CD14-positive monocyte (primary cell): ENCODE results near the gene NCKAP1. TPM values are rescaled to one million over a fixed set of nuclear protein-coding genes. Genes with fewer than 3 reads are reported as not detected.
A peak's percentile ranks its signal among the peaks of the same experiment; 100 is the strongest.
"Not testable (repeated sequence)": the region's sequence is repeated elsewhere in the genome, so short reads cannot be mapped to it uniquely, and the experiment has no call there.

Experiments
- DNase-seq, 3 donors: peaks; one replicate each; pipeline ENCODE4 v3.0.0-alpha.2; 2011 to 2022
- H2AFZ ChIP-seq: 2 replicates; pipeline ENCODE4 v1.6.0; 2012; ENCODE audit warnings: mild to moderate bottlenecking, low read depth, low read length, inconsistent platforms; ENCODE audit not compliant: insufficient read depth, poor library complexity, severe bottlenecking
- H3K27ac ChIP-seq, 2 donors: 1 replicate in 1 of 2; 2 replicates in 1 of 2; pipeline ENCODE4 v1.5.1; 2012 to 2013; ENCODE audit warnings: low read length in 2 of 2, control low read depth in 1 of 2, inconsistent platforms in 1 of 2, low read depth in 1 of 2, mild to moderate bottlenecking in 1 of 2
- H3K27me3 ChIP-seq, 2 donors: one replicate each; pipeline versions ENCODE4 v1.6.0 to v1.6.1; 2011 to 2013; ENCODE audit warnings: low read length in 2 of 2; ENCODE audit not compliant: control insufficient read depth in 2 of 2, insufficient read depth in 2 of 2
- H3K36me3 ChIP-seq, 2 donors: replicated peaks in 1 of 2; 1 replicate in 1 of 2; 2 replicates in 1 of 2; pipeline versions ENCODE4 v1.5.1 to v1.6.1; 2012 to 2013; ENCODE audit warnings: low read length in 2 of 2, control low read depth in 1 of 2, inconsistent platforms in 1 of 2, mild to moderate bottlenecking in 1 of 2; ENCODE audit not compliant: insufficient read depth in 2 of 2, control insufficient read depth in 1 of 2
- H3K4me1 ChIP-seq, 2 donors: 1 replicate in 1 of 2; 2 replicates in 1 of 2; pipeline versions ENCODE4 v1.5.1 to v1.6.1; 2012 to 2013; ENCODE audit warnings: low read length in 2 of 2, control low read depth in 1 of 2, inconsistent platforms in 1 of 2, mild to moderate bottlenecking in 1 of 2, moderate library complexity in 1 of 2; ENCODE audit not compliant: insufficient read depth in 2 of 2, control insufficient read depth in 1 of 2
- H3K4me2 ChIP-seq: replicated peaks from 2 replicates; pipeline ENCODE3; 2012; ENCODE audit warnings: low read length, moderate library complexity, mild to moderate bottlenecking; ENCODE audit not compliant: poor library complexity, severe bottlenecking; ENCODE audit errors: extremely low read depth
- H3K4me3 ChIP-seq, 3 experiments: fragments of 200-600 bp in 1 of 3; sonication (generic) in 1 of 3; replicated peaks in 1 of 3; 1 replicate in 2 of 3; 2 replicates in 1 of 3; pipeline ENCODE4 v1.5.1; 2011 to 2013; ENCODE audit warnings: low read length in 3 of 3, mild to moderate bottlenecking in 3 of 3, control low read depth in 2 of 3, low read depth in 2 of 3, inconsistent platforms in 1 of 3, moderate library complexity in 1 of 3
- H3K79me2 ChIP-seq: 2 replicates; pipeline ENCODE4 v1.6.0; 2012; ENCODE audit warnings: mild to moderate bottlenecking, control low read depth, inconsistent platforms, low read length, moderate library complexity; ENCODE audit not compliant: insufficient read depth
- H3K9ac ChIP-seq: 2 replicates; pipeline ENCODE4 v1.6.0; 2017; ENCODE audit warnings: low read length, mild to moderate bottlenecking; ENCODE audit not compliant: insufficient read depth, poor library complexity, severe bottlenecking
- H3K9me3 ChIP-seq, 2 donors: replicated peaks in 1 of 2; 1 replicate in 1 of 2; 2 replicates in 1 of 2; pipeline versions ENCODE4 v1.5.1 to v1.6.1; 2012 to 2013; ENCODE audit warnings: low read length in 2 of 2, control low read depth in 1 of 2; ENCODE audit not compliant: control insufficient read depth in 1 of 2, insufficient read depth in 1 of 2
- H4K20me1 ChIP-seq: 2 replicates; pipeline ENCODE4 v1.6.0; 2012; ENCODE audit warnings: mild to moderate bottlenecking, low read length, control low read depth, moderate library complexity; ENCODE audit not compliant: insufficient read depth
- H3K27ac Mint-ChIP-seq, 7 donors: one replicate each; pipeline ENCODE4 v1.8.0; 2020; ENCODE audit warnings: mild to moderate bottlenecking in 7 of 7, mixed read lengths in 7 of 7, moderate library complexity in 6 of 7, inconsistent platforms in 2 of 7
- H3K27me3 Mint-ChIP-seq, 3 donors: one replicate each; pipeline ENCODE4 v1.8.0; 2021 to 2022; ENCODE audit warnings: low read depth in 3 of 3, mild to moderate bottlenecking in 3 of 3, mixed read lengths in 3 of 3, moderate library complexity in 3 of 3, inconsistent platforms in 1 of 3
- H3K36me3 Mint-ChIP-seq, 2 donors: one replicate each; pipeline ENCODE4 v1.8.0; 2020; ENCODE audit warnings: mixed read lengths in 2 of 2, inconsistent platforms in 1 of 2, mild to moderate bottlenecking in 1 of 2
- H3K4me1 Mint-ChIP-seq: one replicate; pipeline ENCODE4 v1.8.0; 2020; ENCODE audit warnings: mild to moderate bottlenecking, mixed read lengths
- H3K4me3 Mint-ChIP-seq, 2 donors: one replicate each; pipeline ENCODE4 v1.8.0; 2020; ENCODE audit warnings: mild to moderate bottlenecking in 2 of 2, mixed read lengths in 2 of 2, moderate library complexity in 1 of 2
- H3K9me3 Mint-ChIP-seq, 7 donors: one replicate each; pipeline ENCODE4 v1.8.0; 2020 to 2022; ENCODE audit warnings: mixed read lengths in 7 of 7, mild to moderate bottlenecking in 6 of 7, moderate library complexity in 6 of 7, inconsistent platforms in 2 of 7
- WGBS: methylation state at CpG from one replicate; pipeline ENCODE4 v1.1.5; 2013; ENCODE audit warnings: missing lambda C conversion rate; ENCODE audit not compliant: insufficient coverage; 5-methylcytosine and 5-hydroxymethylcytosine counted together
- intact Hi-C, 2 donors: fragments of 100-400 bp; cut with micrococcal nuclease; formaldehyde crosslinking; loops; one replicate each; pipeline versions ENCODE4 v1.15.0 to v1.15.1; 2023
- polyA plus RNA-seq, 3 donors: library from polyadenylated mRNA; depleted of rRNA in 1 of 3; unstranded in 2 of 3; stranded (reverse) in 1 of 3; fragments of 300-500 nt in 2 of 3; fragments of >200 nt in 1 of 3; fragmentation: Illumina TruSeq in 2 of 3; gene quantifications; 1 replicate in 2 of 3; 2 replicates in 1 of 3; pipeline ENCODE4 v1.2.3, GENCODE V29; 2012 to 2021
- TF ChIP-seq, protein P1 (sequence below): fragments of 200-600 bp; IDR thresholded peaks from one replicate; pipeline ENCODE4 v1.8.0; 2022; ENCODE audit warnings: antibody characterized with exemption, mild to moderate bottlenecking

The NCKAP1 gene
- polyA plus RNA-seq, 3 donors, result 0.01 TPM; not detected in 2

- peaks cover 6 to 38% (median 23%) of the 10 kb centered on the region in 7 donors for H3K9me3 Mint-ChIP-seq
- H3K36me3 ChIP-seq, DNase-seq, H4K20me1 ChIP-seq, H3K4me1 ChIP-seq, H3K36me3 Mint-ChIP-seq, H2AFZ ChIP-seq, H3K79me2 ChIP-seq, H3K27ac Mint-ChIP-seq, H3K9ac ChIP-seq, H3K4me1 Mint-ChIP-seq, H3K4me2 ChIP-seq, H3K4me3 ChIP-seq, H3K27ac ChIP-seq, intact Hi-C loops: not testable (repeated sequence)
- peak overlapping the region in 1 of 2 donors; percentile 63 for H3K4me3 Mint-ChIP-seq
- peaks cover 21 to 47% of the 10 kb centered on the region in 2 donors for H3K9me3 ChIP-seq
- peaks cover 86 to 97% of the 10 kb centered on the region in 2 donors for H3K27me3 ChIP-seq
- whole genome bisulfite sequencing, result 91% methylated on average over 2 of the region's 8 CpGs
- H3K27me3 Mint-ChIP-seq, result peaks cover 6 to 45% (median 30%) of the 10 kb centered on the region in 3 donors
Observed at GRCh38 chr2:183043580-183043979, 5.3 kb upstream of the NCKAP1 start.

DNA sequence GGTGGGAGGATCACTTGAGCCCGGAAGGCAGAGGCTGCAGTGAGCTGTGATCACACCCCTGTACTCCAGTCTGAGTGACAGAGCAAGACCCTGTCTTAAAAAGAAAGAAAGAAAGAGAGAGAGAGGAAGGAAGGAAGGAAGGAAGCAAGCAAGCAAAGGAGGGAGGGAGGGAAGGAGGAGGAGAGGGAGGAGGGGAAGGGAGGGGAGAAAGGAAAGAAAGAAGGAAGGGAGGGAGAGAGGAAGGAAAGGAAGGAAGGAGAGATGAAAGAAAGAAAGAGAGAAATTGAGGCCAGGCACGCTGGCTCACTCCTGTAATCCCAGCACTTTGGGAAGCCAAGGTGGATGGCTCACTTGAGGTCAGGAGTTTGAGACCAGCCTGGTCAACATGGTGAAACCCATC, 2.3 kb upstream of the NCKAP1 start:
- H3K4me3 Mint-ChIP-seq, result peak overlapping the region in 1 of 2 donors; percentile 64
- Histone ChIP-seq H2AFZ (no peak overlapping the region), H3K4me2 (no peak overlapping the region), H3K36me3 (no peaks in the 10 kb centered on the region), H3K9me3 (peaks cover 0 to 33% of the 10 kb centered on the region in 2 donors), H3K79me2 (no peaks in the 10 kb centered on the region), H3K27ac (no peak overlapping the region), H3K27me3 (peaks cover 81 to 89% of the 10 kb centered on the region in 2 donors), H3K4me3 (no peak overlapping the region), H3K4me1 (peaks cover 10 to 24% of the 10 kb centered on the region in 2 donors), H3K9ac (no peak overlapping the region), H4K20me1 (peaks cover 5% of the 10 kb centered on the region)
- H3K36me3 Mint-ChIP-seq, result peaks cover 5 to 8% of the 10 kb centered on the region in 2 donors
- H3K9me3 Mint-ChIP-seq, result peaks cover 6 to 37% (median 28%) of the 10 kb centered on the region in 7 donors
- peaks cover 36 to 61% (median 54%) of the 10 kb centered on the region in 3 donors for H3K27me3 Mint-ChIP-seq
- DNase-seq, result no peak
- intact Hi-C loops, result no loop called here
- WGBS, result 100% methylated on average over 1 of the region's 2 CpGs
- TF ChIP-seq, protein P1, sequence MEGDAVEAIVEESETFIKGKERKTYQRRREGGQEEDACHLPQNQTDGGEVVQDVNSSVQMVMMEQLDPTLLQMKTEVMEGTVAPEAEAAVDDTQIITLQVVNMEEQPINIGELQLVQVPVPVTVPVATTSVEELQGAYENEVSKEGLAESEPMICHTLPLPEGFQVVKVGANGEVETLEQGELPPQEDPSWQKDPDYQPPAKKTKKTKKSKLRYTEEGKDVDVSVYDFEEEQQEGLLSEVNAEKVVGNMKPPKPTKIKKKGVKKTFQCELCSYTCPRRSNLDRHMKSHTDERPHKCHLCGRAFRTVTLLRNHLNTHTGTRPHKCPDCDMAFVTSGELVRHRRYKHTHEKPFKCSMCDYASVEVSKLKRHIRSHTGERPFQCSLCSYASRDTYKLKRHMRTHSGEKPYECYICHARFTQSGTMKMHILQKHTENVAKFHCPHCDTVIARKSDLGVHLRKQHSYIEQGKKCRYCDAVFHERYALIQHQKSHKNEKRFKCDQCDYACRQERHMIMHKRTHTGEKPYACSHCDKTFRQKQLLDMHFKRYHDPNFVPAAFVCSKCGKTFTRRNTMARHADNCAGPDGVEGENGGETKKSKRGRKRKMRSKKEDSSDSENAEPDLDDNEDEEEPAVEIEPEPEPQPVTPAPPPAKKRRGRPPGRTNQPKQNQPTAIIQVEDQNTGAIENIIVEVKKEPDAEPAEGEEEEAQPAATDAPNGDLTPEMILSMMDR, result no peak
- peaks cover 23% of the 10 kb centered on the region for H3K4me1 Mint-ChIP-seq
- no peak overlapping the region for H3K27ac Mint-ChIP-seq
